Measurements from ENCODE around the gene DCLK2.
A peak's percentile ranks its signal among the peaks of the same experiment; 100 is the strongest.

The DCLK2 gene

GRCh38 chr4:150255610-150256224, 177.5 kb downstream of the DCLK2 start:
- Histone ChIP-seq H3K18ac (ENCODE audit: low read depth in 1 of 2, low read length in 2 of 2) (no peak overlapping the region), H3K23ac (ENCODE audit: low read length in 2 of 2) (no peak overlapping the region), H2BK15ac (ENCODE audit: low read depth, poor library complexity, severe bottlenecking) (no peak overlapping the region)

DNA sequence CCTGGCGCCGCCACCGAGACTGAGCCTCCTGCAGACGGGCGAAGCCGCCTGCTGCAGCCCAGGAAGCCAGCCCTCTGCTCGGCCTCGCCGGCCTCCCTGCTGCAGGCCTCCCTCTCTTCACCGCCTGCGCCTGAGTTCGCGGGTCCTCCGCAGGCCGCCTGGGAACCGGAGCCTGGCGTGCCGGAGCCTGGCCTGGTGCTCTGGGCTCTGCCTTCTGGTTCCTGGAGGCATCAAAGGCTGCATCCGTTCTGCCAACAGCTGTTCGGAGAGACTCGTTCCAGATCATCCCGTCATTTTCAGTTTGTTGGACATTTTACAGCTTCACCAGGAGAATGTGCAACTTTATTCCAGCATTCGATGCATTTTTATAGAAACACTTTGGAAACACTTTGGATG, 178.0 kb downstream of the DCLK2 start:
- H2BK12ac ChIP-seq (ENCODE audit: low read length in 2 of 2), result no peak overlapping the region
- H2BK15ac ChIP-seq (ENCODE audit: low read depth, poor library complexity, severe bottlenecking), result no peak overlapping the region
- H3K9ac ChIP-seq (ENCODE audit: low read length), result no peak overlapping the region
- 97% methylated on average over 23 of the region's 23 CpGs for WGBS
- no peak overlapping the region for H2BK5ac ChIP-seq (ENCODE audit: low read depth, low read length, poor library complexity, severe bottlenecking)
- no peak overlapping the region for H3K4ac ChIP-seq (ENCODE audit: low read depth in 1 of 2, low read length in 2 of 2)
- H4K8ac ChIP-seq (ENCODE audit: low read length), result no peak overlapping the region
- no peak for DNase-seq
- H3K9me3 ChIP-seq (ENCODE audit: control insufficient read depth, low read length), result no peaks in the 10 kb centered on the region
- H3K4me3 ChIP-seq (ENCODE audit: insufficient read depth in 1 of 2, low read depth in 1 of 2, low read length in 2 of 2), result no peak overlapping the region
- H3K4me1 ChIP-seq (ENCODE audit: control insufficient read depth, insufficient read depth, low read depth, low read length), result peaks cover 6% of the 10 kb centered on the region
- H2AK5ac ChIP-seq (ENCODE audit: low read length, severe bottlenecking), result no peak overlapping the region
- H3K4me2 ChIP-seq (ENCODE audit: low read length, poor library complexity, severe bottlenecking), result no peak overlapping the region
- H2AFZ ChIP-seq (ENCODE audit: low read depth, low read length), result no peak overlapping the region
- H2BK120ac ChIP-seq (ENCODE audit: low read depth, low read length), result no peak overlapping the region
- H3K27me3 ChIP-seq (ENCODE audit: control insufficient read depth in 1 of 2, insufficient read depth in 1 of 2, low read length in 2 of 2), result no peaks in the 10 kb centered on the region
- no peaks in the 10 kb centered on the region for H3K79me1 ChIP-seq (replicated peaks; ENCODE audit: low read length, poor library complexity, severe bottlenecking)
- H3K27ac ChIP-seq (ENCODE audit: low read length, poor library complexity, severe bottlenecking), result no peak overlapping the region
- H3K23ac ChIP-seq (ENCODE audit: low read length in 2 of 2), result no peak overlapping the region
- peaks cover 0 to 51% of the 10 kb centered on the region in 2 experiments for H3K36me3 ChIP-seq (ENCODE audit: control insufficient read depth in 1 of 2, insufficient read depth in 2 of 2, low read depth in 1 of 2, low read length in 2 of 2)
- no peak overlapping the region for H3K14ac ChIP-seq (ENCODE audit: low read length in 2 of 2)
- no peak overlapping the region for H3K18ac ChIP-seq (ENCODE audit: low read depth in 1 of 2, low read length in 2 of 2)
- no peak overlapping the region for H4K91ac ChIP-seq (ENCODE audit: low read length)

More at GRCh38 chr4:150255610-150256224, 177.5 kb downstream of the DCLK2 start:
- Histone ChIP-seq H2AK5ac (ENCODE audit: low read length, severe bottlenecking) (no peak overlapping the region), H2BK120ac (ENCODE audit: low read depth, low read length) (no peak overlapping the region), H3K27ac (ENCODE audit: low read length, poor library complexity, severe bottlenecking) (no peak overlapping the region), H3K14ac (ENCODE audit: low read length in 2 of 2) (no peak overlapping the region), H4K8ac (ENCODE audit: low read length) (no peak overlapping the region), H3K4me2 (ENCODE audit: low read length, poor library complexity, severe bottlenecking) (no peak overlapping the region), H4K91ac (ENCODE audit: low read length) (no peak overlapping the region), H2BK5ac (ENCODE audit: low read depth, low read length, poor library complexity, severe bottlenecking) (peak overlapping the region; percentile 54), H3K4ac (ENCODE audit: low read depth in 1 of 2, low read length in 2 of 2) (no peak overlapping the region), H3K9me3 (ENCODE audit: control insufficient read depth, low read length) (no peaks in the 10 kb centered on the region), H3K36me3 (ENCODE audit: control insufficient read depth in 1 of 2, insufficient read depth in 2 of 2, low read depth in 1 of 2, low read length in 2 of 2) (peaks cover 0 to 51% of the 10 kb centered on the region in 2 experiments), H2AFZ (ENCODE audit: low read depth, low read length) (no peak overlapping the region), H3K27me3 (ENCODE audit: control insufficient read depth in 1 of 2, insufficient read depth in 1 of 2, low read length in 2 of 2) (no peaks in the 10 kb centered on the region), H3K4me3 (ENCODE audit: insufficient read depth in 1 of 2, low read depth in 1 of 2, low read length in 2 of 2) (no peak overlapping the region), H3K4me1 (ENCODE audit: control insufficient read depth, insufficient read depth, low read depth, low read length) (peaks cover 5% of the 10 kb centered on the region), H3K79me1 (replicated peaks; ENCODE audit: low read length, poor library complexity, severe bottlenecking) (no peaks in the 10 kb centered on the region), H3K9ac (ENCODE audit: low read length) (no peak overlapping the region), H2BK12ac (ENCODE audit: low read length in 2 of 2) (no peak overlapping the region)
- WGBS, result 83% methylated on average over 16 of the region's 16 CpGs
- no peak for DNase-seq

DNA sequence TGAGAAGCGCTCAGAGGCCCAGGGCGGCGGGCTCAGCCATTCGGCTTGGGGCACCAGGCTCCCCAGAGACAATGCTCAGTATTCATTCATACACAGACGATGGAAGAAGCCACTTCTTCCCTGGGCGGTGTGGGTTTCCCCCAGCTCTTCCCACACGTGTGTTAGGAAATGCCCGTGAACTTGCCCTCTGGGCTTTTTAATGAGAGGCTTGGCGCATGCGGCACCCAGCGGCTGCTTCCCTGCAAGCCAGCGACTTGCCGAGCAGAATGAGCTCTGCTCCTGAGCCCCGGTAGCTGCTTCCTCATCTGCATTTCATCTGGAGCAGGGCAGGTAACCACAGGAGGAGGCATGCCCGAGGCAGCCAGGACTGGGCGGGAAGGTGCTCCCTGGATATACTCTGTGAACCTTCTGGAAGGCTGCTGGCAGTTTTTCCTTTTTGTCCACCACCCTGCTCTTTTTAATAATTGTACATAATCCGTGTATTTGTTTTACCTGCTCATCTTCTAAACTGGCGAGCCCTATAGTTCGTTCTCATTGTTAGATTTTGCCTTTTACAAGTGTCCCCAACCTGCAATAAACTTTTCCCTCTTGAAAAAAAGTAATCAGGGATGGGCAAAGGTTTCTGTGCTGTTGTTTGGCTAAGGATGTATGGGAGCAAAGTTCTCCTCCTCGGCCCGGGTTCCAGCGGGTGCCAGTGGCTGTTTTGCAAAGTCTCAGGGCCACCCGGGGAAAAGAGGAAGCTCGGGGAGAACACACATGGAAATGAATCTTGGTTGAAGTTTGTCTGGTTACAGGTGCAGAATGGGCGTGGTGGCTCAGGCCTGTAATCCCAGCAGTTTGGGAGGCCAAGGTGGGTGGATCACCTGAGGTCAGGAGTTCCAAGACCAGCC, 178.8 kb downstream of the DCLK2 start:
- no peak for DNase-seq

DNA sequence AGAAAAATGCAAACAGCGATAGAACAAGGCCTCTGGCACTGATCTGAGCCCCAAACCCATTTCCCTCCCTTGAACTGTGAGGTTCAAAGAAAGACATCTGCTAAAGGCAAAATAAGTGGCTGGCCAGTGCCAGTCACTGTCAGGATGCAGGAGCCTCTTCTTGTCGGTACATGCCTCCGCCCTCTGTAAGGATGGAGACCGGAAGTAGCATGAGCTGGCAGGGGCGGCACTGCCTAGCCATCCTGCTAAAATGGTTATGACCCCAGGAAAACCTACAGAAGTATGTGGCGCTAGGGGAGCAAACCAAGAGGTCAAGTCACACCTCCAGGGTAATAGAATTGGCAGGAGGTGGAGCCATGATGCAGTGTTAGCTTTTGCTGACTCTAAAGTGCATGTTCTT, 180.3 kb downstream of the DCLK2 start:
- Histone ChIP-seq H3K79me1 (replicated peaks; ENCODE audit: low read length, poor library complexity, severe bottlenecking) (peaks cover 6% of the 10 kb centered on the region), H3K27ac (ENCODE audit: low read length, poor library complexity, severe bottlenecking) (no peak overlapping the region)

More for the DNA sequence above, 178.8 kb downstream of the DCLK2 start:
- H3K4me3 ChIP-seq (ENCODE audit: insufficient read depth in 1 of 2, low read depth in 1 of 2, low read length in 2 of 2), result no peak overlapping the region
- no peak overlapping the region for H2AFZ ChIP-seq (ENCODE audit: low read depth, low read length)
- H2BK5ac ChIP-seq (ENCODE audit: low read depth, low read length, poor library complexity, severe bottlenecking), result no peak overlapping the region
- H3K4me1 ChIP-seq (ENCODE audit: control insufficient read depth, insufficient read depth, low read depth, low read length), result peaks cover 8% of the 10 kb centered on the region
- peaks cover 0 to 48% of the 10 kb centered on the region in 2 experiments for H3K36me3 ChIP-seq (ENCODE audit: control insufficient read depth in 1 of 2, insufficient read depth in 2 of 2, low read depth in 1 of 2, low read length in 2 of 2)
- no peak overlapping the region for H4K8ac ChIP-seq (ENCODE audit: low read length)
- no peak overlapping the region for H3K18ac ChIP-seq (ENCODE audit: low read depth in 1 of 2, low read length in 2 of 2)
- H4K91ac ChIP-seq (ENCODE audit: low read length), result no peak overlapping the region
- H3K14ac ChIP-seq (ENCODE audit: low read length in 2 of 2), result no peak overlapping the region
- no peaks in the 10 kb centered on the region for H3K79me1 ChIP-seq (replicated peaks; ENCODE audit: low read length, poor library complexity, severe bottlenecking)
- no peak overlapping the region for H2AK5ac ChIP-seq (ENCODE audit: low read length, severe bottlenecking)
- 88% methylated on average over 25 of the region's 25 CpGs for WGBS
- H3K27me3 ChIP-seq (ENCODE audit: control insufficient read depth in 1 of 2, insufficient read depth in 1 of 2, low read length in 2 of 2), result no peaks in the 10 kb centered on the region
- H3K9ac ChIP-seq (ENCODE audit: low read length), result no peak overlapping the region
- H3K4me2 ChIP-seq (ENCODE audit: low read length, poor library complexity, severe bottlenecking), result no peak overlapping the region
- H2BK15ac ChIP-seq (ENCODE audit: low read depth, poor library complexity, severe bottlenecking), result no peak overlapping the region
- H2BK12ac ChIP-seq (ENCODE audit: low read length in 2 of 2), result no peak overlapping the region
- H2BK120ac ChIP-seq (ENCODE audit: low read depth, low read length), result no peak overlapping the region
- no peak overlapping the region for H3K27ac ChIP-seq (ENCODE audit: low read length, poor library complexity, severe bottlenecking)
- no peak overlapping the region for H3K23ac ChIP-seq (ENCODE audit: low read length in 2 of 2)
- H3K9me3 ChIP-seq (ENCODE audit: control insufficient read depth, low read length), result no peaks in the 10 kb centered on the region
- no peak overlapping the region for H3K4ac ChIP-seq (ENCODE audit: low read depth in 1 of 2, low read length in 2 of 2)

More for the DNA sequence above, 180.3 kb downstream of the DCLK2 start:
- 91% methylated on average over 6 of the region's 6 CpGs for WGBS
- no peak for DNase-seq
- Histone ChIP-seq H3K9me3 (ENCODE audit: control insufficient read depth, low read length) (no peaks in the 10 kb centered on the region), H3K27me3 (ENCODE audit: control insufficient read depth in 1 of 2, insufficient read depth in 1 of 2, low read length in 2 of 2) (no peaks in the 10 kb centered on the region), H3K14ac (ENCODE audit: low read length in 2 of 2) (no peak overlapping the region), H2BK120ac (ENCODE audit: low read depth, low read length) (no peak overlapping the region), H3K4me2 (ENCODE audit: low read length, poor library complexity, severe bottlenecking) (no peak overlapping the region), H3K18ac (ENCODE audit: low read depth in 1 of 2, low read length in 2 of 2) (no peak overlapping the region), H2BK5ac (ENCODE audit: low read depth, low read length, poor library complexity, severe bottlenecking) (no peak overlapping the region), H3K9ac (ENCODE audit: low read length) (no peak overlapping the region), H2AK5ac (ENCODE audit: low read length, severe bottlenecking) (no peak overlapping the region), H2BK15ac (ENCODE audit: low read depth, poor library complexity, severe bottlenecking) (no peak overlapping the region), H3K23ac (ENCODE audit: low read length in 2 of 2) (no peak overlapping the region), H3K4me1 (ENCODE audit: control insufficient read depth, insufficient read depth, low read depth, low read length) (peaks cover 10% of the 10 kb centered on the region), H2AFZ (ENCODE audit: low read depth, low read length) (no peak overlapping the region), H2BK12ac (ENCODE audit: low read length in 2 of 2) (no peak overlapping the region), H4K8ac (ENCODE audit: low read length) (no peak overlapping the region), H3K4me3 (ENCODE audit: insufficient read depth in 1 of 2, low read depth in 1 of 2, low read length in 2 of 2) (no peak overlapping the region), H3K4ac (ENCODE audit: low read depth in 1 of 2, low read length in 2 of 2) (no peak overlapping the region), H4K91ac (ENCODE audit: low read length) (no peak overlapping the region), H3K36me3 (ENCODE audit: control insufficient read depth in 1 of 2, insufficient read depth in 2 of 2, low read depth in 1 of 2, low read length in 2 of 2) (peaks cover 0 to 42% of the 10 kb centered on the region in 2 experiments)
